Astrocyte of the hippocampus (primary cell): ENCODE results near the gene CPZ.
"Not testable (repeated sequence)": the region's sequence is repeated elsewhere in the genome, so short reads cannot be mapped to it uniquely, and the experiment has no call there.

Experiments used
- DNase-seq: peaks from one replicate; pipeline ENCODE4 v3.0.0; 2011; ENCODE audit warnings: low read depth, low spot score

The CPZ gene

GRCh38 chr4:8556341-8557150, 36.0 kb upstream of the CPZ start:
- DNase-seq, result no peak

- DNase-seq, result no peak
Measured at GRCh38 chr4:8557151-8558076, 35.2 kb upstream of the CPZ start.

DNA sequence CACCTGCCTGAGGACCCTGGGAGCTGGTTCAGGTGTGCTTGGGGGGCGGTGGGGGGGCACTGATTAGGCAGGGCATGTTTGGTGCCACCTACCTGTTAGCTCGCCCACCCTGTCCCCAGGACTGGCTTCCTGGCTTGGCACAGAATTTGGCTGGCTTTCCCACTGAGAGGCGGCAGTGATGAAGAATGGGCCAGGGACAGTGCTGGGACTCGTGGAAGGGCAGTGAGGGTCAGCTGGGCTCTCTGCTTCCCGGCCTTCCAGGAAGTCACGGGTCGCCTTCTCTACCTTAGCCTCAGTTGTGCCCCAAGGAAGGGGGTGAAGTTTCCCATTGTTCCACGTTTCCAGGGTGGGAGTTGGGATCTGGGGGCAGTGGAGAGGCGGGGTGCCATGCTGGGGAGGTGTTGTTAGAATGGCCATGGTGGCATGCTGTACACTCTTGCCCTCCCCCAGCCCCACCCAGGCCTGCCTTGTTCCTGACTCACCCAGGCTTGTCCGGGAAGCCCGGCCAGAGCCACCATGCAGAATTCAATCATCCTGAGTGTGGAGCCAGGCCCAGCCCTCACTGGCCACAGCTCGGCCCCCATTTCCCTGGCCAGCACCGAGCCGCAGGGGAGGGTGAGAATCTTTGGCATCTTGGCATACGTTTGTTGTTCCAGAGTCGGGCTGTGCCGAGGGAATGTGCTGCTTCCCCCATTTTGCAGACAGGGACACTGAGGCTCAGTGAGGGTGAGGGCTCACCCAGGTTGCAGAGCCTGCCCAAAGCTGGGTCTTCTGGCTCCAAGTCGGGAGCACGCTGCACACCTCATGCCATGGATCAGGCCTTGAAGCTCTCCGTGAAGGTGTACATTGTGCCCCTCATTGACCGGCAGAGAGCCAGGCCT, 34.2 kb upstream of the CPZ start:
- DNase-seq, result peak; percentile 68

- DNase-seq, result no peak
Measured at GRCh38 chr4:8559011-8559410, 33.6 kb upstream of the CPZ start.

DNA sequence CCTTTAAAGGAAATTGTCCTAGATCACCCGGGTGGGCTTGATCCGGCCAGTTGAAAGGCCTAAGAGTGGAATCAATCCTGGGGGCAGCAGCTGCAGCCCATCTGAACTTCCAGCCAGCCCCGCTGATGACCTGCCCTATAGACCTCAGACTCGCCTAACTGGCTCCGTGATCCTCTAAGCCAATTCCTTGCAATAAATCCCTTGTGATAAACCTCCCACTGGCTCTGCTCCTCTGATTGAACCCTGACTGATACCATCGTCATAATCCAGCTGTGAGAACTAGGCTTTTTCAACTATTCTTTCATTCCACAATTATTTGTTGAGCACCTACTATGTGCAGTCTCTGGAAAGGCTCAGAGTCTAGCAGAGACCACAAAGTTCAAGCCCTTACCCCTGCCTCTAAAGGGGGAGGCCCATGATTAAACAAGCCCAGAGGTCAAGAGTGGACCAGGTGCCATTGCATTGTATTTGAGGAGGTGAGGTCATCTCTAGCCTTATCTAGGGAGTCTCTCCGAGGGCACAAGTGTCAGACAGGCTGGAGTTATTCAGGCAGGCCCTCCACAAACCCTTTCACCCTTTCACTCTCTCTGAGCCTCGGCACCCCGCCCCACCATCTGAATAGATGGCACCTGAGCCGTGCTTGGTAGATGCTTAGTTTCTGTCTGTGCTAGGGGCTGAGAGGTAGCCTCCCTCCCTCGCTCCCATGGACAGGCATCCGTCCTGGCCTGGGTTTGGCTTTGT, 32.9 kb upstream of the CPZ start:
- DNase-seq, result no peak

- no peak for DNase-seq
Measured at GRCh38 chr4:8560265-8561047, 32.1 kb upstream of the CPZ start.

- DNase-seq, result no peak
Measured at GRCh38 chr4:8564595-8564994, 28.0 kb upstream of the CPZ start.

DNA sequence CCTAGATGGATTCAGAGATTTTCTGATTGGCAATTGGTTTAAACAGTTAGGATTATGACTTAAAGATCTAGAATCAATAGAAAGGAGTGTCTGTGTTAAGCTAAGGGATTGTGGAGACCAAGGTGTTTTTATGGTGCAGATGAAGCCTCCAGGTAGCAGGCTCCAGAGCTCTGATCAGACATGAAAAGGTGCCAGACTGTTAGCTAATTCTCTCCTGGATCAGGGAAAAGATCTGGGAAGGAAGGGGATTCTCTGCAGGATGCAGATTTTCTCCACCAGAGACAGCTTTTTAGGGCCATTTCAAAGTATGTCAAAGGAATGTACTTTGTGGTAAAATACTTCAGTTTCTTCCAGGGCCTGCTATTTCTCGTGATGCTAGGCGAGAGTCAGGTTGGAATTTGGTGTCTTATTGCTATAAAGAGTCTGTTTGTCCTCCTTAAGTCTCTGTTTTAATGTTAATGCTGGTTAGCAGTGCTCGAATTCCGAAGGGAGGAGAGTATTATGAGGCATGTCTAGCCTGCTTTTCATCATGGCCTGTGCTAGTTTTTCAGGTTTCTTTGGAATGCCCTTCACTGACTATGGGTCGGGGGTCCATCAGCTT, 24.4 kb upstream of the CPZ start:
- DNase-seq, result peak; percentile 62

- no peak for DNase-seq
Measured at GRCh38 chr4:8570201-8570600, 22.4 kb upstream of the CPZ start.

DNA sequence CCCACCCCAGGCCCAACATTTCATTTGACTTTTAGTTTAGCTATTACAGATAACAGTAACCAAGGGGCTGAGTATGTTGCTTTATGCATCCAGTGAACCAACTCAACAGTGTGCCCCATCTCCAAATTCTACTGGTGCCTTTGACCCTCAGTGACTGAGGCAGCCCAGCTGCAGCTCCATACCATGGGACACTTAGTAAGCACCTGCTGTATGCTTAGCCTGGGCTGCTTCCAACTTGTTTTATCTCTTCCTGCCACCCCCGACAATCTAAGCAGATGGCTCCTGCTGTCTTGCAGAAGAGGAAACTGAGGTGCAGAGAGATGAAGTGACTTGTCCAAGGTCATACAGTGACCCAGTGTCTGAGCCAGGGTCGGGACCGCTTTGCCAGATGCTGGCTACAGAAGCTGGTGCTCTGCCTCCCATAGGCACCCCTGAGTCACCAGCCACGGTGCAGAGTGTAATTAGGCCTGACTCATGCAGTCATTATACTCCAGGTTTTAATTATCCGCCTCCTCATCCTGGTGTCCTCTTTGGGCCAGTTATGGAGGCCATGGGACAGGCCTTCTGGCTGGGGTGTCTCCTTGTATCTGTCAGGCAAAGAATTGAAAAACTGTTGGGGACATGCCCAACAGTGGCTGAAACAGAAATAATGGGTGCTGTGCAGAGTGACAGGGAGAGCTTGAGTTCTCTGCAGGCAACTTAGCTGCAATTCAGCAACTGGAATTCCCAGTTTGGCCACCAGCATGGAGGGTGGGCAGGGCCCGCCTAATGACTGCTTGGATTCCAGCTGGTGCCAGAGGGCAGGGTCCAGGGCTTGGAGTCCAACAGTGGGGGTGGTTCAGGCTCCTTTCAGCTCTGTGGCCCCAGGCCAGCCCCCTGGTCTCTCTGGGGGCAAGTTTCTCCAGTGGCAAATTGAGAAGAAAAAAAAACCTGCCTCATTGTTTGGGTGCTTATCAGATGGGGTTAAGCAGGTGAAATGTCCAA, 20.6 kb upstream of the CPZ start:
- DNase-seq, result no peak

DNA sequence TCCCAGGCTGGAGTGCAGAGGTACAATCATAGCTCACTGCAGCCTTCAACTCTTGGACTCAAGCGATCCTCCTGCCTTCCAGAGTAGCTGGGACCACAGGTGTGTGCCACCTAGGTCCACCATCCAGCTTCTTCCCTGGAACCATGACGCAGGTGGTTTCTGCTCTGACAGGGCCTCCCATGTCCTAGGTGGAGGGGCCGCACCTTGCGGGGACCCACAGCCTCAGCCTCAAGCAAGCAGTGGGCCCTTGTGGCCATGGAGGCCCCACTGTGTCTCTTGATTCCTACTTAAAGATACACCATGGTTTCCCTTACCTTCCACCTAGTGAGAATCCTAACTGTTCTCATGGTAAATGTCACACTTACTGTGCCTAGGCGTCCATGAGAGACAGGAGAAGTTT, 19.3 kb upstream of the CPZ start:
- DNase-seq, result no peak

DNA sequence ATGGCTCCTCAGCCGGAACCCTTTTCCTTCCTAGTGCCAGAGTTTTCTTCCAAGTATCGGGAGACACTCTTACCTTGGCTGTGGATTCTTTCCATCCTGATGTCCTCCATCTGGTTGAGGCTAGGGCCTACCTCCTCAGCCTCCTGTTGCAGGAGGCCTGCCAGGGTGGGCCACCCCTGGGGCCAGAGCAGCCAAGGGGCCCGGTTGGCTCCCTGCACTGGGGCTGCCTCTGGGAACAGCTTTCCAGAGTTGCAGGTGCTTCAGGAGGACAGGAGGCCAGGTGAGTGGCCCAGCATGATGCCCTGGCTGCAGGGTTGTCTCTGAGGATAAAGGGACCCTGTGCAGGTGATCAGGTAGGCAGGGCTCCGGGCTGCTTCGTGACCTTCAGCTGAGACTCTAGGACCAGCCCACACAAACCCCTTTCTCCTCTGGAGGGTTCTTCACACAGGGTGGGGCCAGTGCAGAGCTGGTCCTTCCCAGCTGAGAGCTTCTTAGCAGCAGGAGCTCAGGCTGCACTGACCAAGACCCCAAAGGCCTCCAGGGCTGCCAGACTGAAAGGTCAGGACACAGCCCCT, 17.7 kb upstream of the CPZ start:
- no peak for DNase-seq

DNA sequence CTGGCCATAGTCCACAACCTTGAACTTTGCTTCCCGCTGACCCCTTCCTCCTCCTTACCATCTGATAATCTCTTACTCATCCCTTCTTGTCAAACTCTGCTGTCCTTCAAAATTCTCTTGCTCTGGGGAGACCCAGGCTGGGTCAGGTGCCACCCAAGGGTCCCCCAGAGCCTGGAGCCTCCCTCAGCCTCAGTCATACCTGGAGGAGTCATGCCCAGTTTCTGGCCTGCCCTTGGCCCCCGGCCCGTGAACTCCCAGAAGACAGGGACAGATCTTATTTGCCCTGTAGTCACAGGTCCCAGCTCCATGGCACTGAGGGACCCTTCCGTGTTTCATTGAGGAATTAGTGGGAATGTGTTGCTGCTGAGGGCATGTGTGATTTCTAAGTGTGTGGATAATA, 17.1 kb upstream of the CPZ start:
- no peak for DNase-seq

DNA sequence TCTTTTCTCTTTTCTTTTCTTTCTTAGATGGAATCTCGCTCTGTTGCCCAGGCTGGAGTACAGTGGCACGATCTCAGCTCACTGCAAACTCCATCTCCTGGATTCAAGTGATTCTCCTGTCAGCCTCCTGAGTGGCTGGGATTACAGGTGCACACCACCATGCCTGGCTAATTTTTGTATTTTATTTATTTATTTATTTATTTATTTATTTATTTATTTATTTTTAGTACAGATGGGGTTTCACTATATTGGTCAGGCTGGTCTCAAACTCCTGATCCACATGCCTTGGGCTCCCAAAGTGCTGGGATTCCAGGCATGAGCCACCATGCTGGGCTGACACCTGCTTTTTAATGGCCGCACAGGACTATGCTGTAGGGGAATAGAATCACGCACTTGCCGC, 16.0 kb upstream of the CPZ start:
- DNase-seq, result not testable (repeated sequence)

DNA sequence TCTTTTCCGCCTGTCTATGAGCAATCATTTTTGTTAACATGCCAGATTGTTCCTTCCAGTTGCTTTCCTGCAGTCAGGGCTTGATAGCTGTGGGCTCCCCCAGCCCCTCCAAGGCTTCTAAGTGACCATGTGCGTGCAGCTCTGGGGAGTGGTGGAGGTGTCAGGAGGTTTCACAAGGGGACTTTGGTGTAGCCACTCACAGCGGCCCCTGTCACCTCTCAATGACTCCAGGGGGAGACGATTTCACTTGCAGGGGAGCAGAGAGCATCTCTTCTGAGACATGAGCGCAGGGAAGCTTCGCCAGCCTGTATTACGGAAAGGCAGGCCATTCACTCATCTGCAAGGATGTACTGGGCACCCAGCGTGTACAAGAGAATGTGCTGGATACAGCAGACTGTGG, 15.5 kb upstream of the CPZ start:
- DNase-seq, result no peak

DNA sequence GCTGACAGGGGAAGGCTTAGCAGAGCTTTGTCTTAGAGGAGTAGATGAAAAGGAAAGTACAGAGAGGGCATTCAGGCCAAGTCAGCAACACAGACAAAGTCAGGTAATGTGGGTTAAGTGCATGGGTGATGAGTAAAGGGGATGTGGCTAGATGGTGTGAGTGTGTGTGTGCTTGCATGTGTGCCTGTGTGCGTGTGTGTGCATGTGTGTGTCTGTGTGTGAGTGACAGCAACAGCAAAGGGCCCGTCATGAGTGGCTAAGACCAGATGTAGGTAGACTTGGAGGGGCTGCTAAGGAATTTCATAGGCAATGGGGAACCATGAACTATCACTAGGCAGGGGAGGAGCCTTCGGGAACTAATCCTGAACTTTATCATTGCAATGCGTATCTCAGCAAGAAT, 14.6 kb upstream of the CPZ start:
- DNase-seq, result no peak

DNA sequence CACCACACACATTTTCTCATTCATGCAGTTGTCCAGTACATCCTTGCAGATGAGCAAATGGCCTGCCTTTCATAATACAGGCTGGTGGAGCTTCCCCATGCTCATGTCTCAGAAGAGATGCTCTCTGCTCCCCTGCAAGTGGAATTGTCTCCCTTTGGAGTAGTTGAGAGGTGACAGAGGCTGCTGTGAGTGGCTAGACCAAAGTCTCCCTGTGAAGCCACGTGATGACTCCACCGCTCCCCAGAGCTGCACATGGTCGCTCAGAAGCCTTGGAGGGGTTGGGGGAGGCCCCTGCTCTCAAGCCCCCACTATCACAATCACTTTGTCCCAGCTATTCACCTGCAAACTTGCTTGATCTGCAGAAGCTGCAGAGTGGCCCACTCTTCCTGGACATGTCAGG, 13.8 kb upstream of the CPZ start:
- no peak for DNase-seq
